NCI-H187 (cell line): ENCODE results near the gene CCL26.
"Not testable (repeated sequence)": the region's sequence is repeated elsewhere in the genome, so short reads cannot be mapped to it uniquely, and the experiment has no call there.

Source experiments
- DNase-seq, 2 experiments: peaks; one replicate each; lab custom pipeline; 2025; lab: John Stamatoyannopoulos, UW

The CCL26 gene

DNA sequence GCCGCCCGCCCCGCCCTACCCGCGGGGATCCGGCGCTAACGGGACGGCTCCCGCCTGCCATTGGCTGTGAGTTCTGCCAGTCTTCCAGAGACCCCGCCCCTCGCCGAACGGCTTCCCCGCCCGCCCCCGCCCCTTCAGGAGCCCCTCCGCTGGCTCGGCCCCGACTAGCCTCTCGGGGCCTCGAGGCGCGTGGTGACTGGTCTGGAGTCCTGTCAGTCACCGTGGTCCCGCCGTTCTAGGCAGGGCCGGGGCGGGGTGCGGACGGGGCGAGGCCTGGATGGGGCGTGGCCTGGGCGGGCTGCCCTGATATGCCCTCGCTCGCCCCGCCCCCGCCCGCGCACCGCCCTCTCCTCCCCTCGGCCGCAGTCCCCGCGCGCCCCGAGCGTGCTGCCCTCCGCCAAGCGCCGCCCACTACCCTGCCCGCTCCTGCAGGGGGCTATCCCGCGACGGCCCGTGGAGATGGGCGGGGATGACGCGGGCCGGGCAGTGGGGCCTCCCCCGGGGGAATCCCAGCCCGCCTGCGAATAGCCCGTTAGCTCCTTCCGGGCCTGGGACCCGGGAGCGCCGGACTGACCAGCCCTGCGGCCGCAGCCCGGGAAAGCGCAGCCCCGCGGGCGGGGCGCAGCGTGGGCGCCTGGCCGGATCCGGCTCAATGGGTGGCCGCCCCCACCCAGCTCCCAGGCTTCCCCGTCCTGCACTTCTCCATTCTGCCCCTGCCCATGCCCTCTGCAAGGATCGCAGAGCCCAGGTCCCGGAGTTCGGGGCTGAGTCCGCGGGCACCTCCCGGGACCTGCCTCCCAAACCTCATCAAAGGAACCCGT lies 32.8 kb downstream of the CCL26 start:
- DNase-seq: peak; percentile 98 to 99

DNA sequence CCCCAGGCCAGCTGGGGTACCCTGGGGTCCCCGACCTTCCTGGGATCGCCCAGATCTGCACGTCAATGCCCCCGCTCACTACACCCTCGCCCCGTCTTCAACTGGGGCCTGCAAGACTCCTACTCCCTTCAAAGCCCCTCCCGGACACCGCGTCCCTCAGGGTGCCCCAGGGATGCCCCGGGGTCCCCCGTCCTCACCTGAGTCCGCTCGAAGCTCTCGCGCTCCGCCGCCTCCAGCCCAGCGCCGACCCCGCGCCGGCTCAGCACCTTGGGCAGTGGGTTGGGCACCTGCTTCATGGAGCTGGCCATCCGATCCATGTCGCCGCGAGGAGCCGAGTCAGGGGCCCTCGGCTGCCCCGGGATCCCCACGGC lies 33.4 kb downstream of the CCL26 start, which contains the start of gene HIP1:
Gene HIP1 (minus strand): TSS at position 338 of the 371 bp plus-strand sequence. CDS start 21 bp downstream, at position 317.
- no peak for DNase-seq

DNA sequence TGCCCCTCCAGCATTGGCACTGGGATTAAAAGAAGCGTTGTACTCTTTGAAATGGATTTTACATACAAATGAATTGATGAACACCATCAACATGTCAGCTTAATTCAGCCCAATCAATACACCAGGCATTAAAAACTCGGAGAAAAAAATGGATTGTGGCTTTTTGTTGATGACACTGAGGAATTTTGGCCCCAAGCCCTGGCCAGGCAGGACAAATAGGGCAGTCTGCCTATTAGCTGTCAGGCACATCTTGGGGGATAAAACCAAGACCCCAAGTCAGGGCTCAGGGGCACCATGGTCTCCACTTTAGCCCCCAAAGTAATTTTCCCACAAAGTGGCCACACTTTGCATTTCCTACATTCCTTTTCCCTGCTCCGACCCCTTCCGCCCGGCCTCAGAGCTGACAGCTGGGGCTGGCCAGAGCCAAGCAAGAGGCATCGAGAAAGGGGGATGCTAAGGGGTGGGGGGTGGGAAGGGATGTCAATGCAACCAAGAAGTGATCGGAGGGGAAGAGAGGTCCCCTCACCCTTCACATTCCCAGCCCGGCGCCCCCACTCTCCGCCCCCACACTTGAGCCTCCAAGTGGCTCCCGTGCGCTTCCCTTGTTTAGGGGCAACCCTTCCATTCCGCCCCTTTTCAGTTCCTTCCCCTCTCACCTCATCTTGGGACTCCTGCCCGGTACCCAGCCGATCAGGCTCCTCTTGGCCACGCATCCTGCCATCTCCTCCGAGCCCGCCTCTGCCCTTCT lies 34.0 kb downstream of the CCL26 start:
- no peak for DNase-seq

DNA sequence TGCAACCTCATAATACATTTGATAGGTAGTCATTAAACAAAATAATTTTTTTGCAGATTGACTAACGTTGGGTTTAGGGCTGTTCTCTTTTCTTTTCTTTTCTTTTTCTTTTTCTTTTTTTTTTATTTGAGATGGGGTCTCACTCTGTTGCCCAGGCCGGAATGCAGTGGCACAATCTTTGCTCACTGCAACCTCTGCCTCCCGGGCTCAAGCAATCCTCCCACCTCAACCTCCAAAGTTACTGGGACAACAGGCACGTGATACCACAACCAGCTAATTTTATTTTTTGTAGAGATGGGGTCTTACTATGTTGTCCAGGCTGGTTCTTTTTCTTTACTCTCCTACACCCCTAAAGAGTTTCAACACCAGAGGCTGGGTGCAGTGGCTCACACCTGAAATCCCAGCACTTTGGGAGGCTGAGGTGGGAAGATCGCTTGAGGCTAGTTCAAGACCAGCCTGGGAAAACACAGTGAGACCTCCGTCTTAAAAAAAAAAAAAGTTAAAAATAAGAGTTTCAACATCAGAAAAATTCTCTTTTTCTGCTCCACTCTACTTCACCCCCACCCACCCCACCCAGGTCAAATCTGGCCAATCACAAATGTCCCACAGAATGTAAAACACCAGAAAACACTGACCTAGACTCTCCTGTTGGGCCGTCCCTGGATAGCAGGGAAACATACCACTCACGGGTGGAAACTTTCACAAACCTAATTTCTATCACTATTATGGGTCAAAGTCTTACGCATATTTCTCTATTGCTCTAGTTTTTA lies 36.2 kb downstream of the CCL26 start:
- DNase-seq: no peak

DNA sequence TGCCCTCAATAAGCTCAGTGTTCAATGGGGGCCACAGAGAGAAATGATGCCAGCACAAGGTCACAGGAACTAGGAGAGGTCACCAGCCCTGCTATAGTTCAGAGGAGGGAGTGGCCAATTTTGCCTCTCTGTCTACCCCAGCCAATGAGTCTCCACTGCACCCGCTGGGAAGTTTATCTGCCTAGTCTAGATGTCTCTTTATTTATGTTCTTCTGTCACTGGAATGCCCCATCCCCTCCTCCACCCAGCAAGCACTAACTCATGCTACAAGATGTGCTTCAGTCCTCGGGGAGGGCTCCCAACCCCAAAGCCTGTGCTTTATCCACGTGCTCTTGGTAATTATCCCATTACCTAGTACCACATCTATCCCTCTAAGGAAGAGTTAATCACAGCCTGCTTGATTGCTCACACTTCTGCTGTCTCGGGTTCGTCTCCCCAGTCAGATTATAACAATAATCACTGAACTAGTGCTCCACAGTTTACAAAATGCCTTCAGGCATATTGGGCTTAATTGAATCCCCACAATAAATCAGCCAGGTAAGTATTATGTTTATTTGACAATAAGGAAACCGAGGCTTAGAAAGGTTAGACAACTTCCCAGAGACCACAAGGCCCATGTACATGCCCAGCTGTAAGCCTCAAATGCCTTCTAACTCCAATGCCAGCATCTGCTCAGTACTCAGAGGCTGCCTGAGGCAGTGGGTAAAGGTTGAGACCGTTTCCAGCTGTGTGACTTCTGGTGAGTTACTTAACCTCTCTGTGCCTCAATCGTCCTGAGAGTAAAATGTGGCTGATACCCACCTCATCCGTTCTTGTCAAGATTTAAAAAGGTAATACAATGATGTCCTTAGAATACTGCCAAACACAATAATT lies 37.2 kb downstream of the CCL26 start:
- DNase-seq: no peak

DNA sequence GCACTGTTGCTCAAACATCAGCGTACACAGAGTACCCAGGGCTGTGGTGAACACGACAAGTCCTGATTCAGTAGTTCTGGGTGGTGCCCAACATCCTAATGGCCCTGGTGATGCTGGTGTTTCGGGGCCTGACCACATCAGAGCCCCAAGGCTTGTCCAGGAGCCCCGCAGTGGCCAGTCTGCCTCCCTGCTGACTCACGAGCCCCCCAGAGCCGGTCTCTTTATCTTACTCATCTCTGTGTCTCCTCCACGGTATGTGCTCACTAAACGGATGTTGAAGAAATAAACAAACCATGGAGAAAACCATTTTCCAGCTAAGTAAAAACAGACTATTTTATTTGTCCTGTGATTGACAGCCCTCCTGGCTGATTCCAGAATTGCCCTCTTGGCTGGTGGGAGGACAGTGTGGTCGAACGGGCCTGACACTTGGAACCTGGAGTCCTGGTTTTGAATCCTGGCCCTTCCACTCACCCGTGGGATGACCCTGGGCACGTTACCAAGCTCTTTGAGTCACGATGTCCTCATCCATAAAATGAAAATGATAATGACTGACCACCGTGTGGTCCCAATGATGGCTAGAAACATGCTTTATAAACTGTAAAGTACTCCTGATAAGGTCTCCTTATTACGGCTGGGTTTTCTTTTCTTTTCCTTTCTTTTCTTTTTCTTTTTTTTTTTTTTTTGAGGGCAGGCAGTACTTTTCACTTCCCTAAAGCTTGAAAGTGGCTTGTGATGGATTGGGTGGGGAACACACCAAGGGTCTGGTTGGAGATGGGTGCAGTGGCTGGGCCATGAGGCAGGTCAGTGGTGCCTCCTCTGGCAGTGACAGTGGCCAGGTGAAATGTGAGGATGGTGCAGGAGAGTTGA lies 39.0 kb downstream of the CCL26 start:
- DNase-seq: no peak

DNA sequence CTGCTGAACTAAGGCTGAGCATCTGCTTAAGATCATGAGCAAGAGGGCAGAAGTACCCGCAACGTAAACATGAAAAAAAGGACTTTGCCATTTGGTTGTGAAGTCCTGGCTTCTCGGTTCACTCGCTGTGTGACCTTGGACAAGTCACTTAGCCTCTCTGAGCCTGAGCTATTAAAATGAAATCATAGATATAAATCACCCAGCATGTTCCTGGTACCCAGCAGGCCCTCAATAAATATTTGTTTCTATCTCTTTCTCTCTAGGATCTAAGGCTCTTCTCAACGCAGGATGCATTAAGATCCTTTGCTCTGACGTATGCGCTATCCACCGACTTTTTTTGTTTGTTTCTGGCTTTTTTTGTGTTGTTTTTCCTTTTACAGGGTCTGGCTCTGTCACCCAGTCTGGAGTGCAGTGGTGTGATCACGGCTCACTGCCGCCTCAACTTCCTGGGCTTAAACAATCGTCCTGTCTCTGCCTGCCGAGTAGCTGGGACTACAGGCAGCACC lies 39.9 kb downstream of the CCL26 start:
- no peak for DNase-seq

DNA sequence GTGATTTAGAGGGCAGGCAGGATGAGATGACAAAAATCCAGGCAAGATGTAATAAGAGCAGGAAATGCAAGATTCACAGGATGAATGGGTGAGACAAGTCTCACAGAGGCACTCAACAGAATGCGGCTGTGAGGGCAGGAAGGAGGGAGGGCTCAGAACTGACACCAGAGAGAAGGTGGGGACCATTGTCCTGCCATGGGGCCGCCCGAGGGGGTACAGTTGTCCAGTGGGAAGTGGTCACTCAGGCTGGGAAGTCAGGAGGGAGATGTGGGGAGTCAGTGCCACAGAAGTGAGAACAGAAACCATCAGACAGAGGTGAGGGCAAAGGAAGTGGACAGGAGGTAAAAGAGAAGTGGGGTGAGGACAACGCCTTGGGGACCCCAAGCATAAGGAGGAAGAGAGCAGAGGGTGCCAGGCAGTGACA lies 42.1 kb downstream of the CCL26 start:
- DNase-seq: no peak

DNA sequence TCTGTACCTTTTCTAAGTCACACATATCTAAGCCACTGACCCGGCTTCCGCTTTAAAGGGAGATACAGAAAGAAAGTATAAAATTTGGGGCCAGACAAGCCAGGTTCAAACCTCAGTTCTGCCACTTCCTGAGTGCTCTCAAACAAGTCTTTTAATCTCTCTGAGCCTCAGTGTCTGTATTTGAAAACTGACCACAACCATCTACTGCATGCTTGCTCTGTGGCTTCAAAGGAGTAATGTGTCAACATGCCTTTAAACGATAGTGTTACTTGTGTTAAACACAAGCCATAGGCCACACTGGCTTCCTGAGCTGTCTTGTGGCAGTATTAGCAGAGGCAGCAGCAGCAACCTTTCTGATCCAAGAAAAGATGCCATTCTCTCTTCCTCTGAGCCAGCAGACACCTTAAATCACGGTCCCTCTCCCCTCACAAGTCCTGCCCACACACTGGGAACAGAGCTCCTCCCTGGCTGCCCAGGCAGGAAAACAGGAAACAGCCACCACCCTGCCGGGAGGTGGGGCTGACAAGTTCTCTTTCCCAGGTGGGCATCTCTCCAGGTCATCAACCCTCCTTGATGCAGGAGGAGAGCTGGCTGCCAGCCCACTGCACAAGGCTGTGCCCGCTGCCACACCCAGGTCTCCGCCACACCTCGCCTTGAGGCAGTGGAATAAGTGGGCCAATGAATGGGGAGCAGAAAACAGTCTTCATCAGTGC lies 44.0 kb downstream of the CCL26 start:
- no peak for DNase-seq

DNA sequence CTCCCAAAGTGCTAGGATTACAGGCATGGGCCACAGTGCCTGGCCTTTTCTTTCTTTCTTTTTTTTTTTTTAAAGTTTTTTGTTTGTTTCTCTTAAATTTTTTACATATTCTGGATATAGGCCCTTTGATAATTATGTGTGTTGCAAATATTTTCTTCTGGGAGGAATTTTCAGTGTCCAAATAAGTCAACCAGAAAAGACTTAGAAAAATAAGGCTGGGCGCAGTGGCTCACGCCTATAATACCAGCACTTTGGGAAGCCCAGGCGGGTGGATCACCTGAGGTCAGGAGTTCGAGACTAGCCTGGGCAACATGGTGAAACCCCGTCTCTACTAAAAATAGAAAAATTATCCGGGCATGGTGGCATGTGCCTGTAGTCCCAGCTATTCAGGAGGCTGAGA lies 44.7 kb downstream of the CCL26 start:
- DNase-seq: not testable (repeated sequence)

DNA sequence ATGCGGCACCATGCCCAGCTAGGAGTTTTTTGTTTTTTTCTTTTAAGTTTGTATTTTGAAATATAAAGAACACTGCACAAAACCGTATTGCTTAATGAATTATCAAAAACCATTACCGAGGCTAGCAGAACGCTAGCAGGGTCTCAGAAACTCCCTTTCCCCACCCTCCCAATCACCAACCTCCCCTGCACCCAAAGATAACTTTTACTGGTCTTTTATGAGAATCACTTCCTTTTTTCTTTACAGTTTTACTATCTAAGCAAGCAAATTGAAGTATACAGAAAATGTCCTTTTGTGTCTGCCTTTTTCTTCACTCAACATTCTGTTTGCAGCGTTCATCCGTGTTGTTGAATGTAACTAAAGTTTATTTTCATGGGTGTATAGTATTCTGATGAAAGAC lies 46.7 kb downstream of the CCL26 start:
- no peak for DNase-seq

DNA sequence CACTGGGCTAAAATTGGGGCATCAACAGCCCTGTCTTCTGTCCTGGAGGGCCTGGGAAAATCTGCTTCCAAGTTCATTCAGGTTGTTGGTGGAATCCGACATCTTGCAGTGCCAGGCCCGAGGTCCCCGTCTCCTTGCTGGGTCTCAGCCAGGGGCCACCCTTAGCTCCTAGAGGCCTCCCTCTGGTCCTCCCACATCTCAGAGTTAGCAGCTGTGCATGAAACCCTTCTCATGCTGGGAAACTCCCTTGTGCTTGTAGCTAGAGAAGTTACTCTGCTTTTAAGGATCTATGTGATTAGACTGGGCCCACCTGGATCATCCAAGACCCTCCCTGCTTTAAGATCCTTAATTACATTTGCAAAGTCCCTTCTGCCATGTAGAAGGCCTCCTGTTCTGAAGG lies 48.6 kb downstream of the CCL26 start:
- no peak for DNase-seq

DNA sequence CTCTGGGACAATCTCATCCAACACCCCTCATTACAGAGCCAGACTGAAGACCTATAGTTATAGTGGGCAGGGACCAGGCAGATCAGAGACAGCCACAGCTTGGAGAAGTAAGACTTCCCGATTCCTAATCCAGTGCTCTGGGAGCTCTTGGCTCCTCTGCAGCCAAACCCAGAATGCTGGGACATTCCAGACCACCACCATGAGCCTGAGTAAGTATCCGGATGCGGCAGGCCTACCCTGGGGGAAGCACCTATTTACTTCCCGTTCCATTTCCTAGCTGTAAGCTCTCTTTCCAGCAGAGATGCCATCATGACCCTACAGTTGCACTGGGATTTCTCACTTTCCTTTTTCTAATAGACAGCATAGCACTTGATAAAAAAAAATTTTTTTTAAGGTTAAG lies 49.6 kb downstream of the CCL26 start:
- DNase-seq: no peak

DNA sequence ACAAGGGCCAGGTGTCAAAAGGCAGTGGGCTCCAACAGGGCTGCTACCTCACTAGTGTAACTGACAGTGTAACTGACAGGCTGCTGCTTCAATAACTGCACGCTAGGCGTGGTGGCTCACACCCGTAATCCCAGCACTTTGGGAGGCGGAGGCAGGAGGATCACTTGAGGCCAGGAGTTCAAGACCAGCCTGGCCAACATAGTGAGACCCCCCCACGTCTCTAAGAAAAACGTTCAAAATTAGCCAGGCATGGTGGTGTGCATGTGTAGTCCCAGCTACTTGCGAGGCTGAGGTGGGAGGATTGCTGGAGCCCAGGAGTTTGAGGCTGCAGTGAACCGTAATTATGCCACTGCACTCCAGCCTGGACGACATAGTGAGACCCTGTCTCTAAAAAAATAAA lies 50.1 kb downstream of the CCL26 start:
- DNase-seq: not testable (repeated sequence)

DNA sequence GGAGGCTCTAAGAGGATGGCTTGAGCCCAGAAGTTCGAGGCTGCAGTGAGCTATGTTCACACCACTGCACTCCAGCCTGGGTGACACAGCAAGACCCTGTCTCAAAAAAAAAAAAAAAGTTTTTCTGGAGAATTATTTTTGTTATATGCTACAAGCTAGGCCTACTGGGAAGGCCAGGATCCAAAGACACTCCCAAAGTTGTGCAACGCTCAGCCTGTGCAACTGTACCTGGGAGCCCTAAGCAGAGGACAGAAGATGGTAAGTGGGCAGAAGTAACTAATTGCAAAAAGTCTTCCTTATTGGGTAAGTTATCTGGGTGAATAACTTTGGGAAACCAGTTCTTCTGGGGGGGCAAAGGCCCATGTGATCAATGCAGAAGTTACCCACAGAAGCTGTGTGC lies 50.6 kb downstream of the CCL26 start:
- no peak for DNase-seq

DNA sequence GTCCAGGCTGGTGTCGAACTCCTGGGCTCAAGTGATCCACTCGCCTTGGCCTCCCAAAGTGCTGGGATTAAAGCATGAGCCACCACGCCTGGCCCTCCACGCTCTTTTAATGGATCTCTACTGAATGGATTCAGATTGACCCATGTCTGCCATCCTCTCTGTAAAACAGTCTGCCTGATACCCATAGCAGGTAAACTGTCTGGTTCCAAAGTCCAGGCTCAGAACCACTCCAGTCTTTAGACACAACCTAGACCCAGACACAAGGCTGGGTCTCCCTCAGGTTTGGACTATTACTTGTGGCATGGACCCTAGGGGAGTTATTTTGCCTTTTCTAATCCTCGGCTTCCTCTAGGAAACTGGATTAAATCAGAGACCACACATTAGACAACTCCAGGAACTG lies 52.4 kb downstream of the CCL26 start:
- no peak for DNase-seq
